MCF 10A (cell line): ENCODE results near the gene MOCS1. TPM values are rescaled to one million over a fixed set of nuclear protein-coding genes. Genes with fewer than 3 reads are reported as not detected.

Source experiments
- BruUV-seq: library from RNA; stranded (reverse); fragments of 400-500 nt; replicated peaks from 2 replicates; lab custom pipeline; 2021; lab: Mats Ljungman, UMichigan
- CTCF ChIA-PET: fragments of 300-600 bp; sonication (Branson Sonifier 250); formaldehyde crosslinking; extraction: SDS; loops from one replicate; lab custom pipeline; 2021; ENCODE audit warnings: antibody characterized with exemption, inconsistent platforms; lab: Yijun Ruan, JAX
- POLR2A ChIA-PET: fragments of 300-600, 350-650 bp; sonication (Branson Sonifier 250); formaldehyde crosslinking; extraction: SDS; loops from one replicate; lab custom pipeline; 2020; ENCODE audit warnings: antibody characterized with exemption, inconsistent platforms; lab: Yijun Ruan, JAX
- DNase-seq: peaks from one replicate; pipeline ENCODE4 v3.0.0-alpha.2; 2018; ENCODE audit not compliant: unreplicated experiment
- H3K27ac Mint-ChIP-seq: one replicate; pipeline ENCODE4 v1.8.0; 2022; ENCODE audit warnings: mild to moderate bottlenecking, low read depth, mixed read lengths; ENCODE audit not compliant: unreplicated experiment
- H3K27me3 Mint-ChIP-seq: one replicate; pipeline ENCODE4 v1.8.0; 2022; ENCODE audit warnings: mixed read lengths; ENCODE audit not compliant: insufficient read depth, unreplicated experiment
- H3K36me3 Mint-ChIP-seq: one replicate; pipeline ENCODE4 v1.8.0; 2022; ENCODE audit warnings: mild to moderate bottlenecking, moderate library complexity, mixed read lengths; ENCODE audit not compliant: insufficient read depth, unreplicated experiment
- H3K4me1 Mint-ChIP-seq: one replicate; pipeline ENCODE4 v1.8.0; 2022; ENCODE audit warnings: mixed read lengths; ENCODE audit not compliant: insufficient read depth, unreplicated experiment
- H3K4me3 Mint-ChIP-seq: one replicate; pipeline ENCODE4 v1.8.0; 2022; ENCODE audit warnings: mild to moderate bottlenecking, moderate library complexity, mixed read lengths; ENCODE audit not compliant: unreplicated experiment
- H3K9me3 Mint-ChIP-seq: one replicate; pipeline ENCODE4 v1.8.0; 2022; ENCODE audit warnings: mixed read lengths; ENCODE audit not compliant: unreplicated experiment
- CTCF ChIP-seq: fragments of 200-600 bp; IDR thresholded peaks from one replicate; pipeline ENCODE4 v1.8.0; 2022; ENCODE audit warnings: antibody characterized with exemption, mild to moderate bottlenecking; ENCODE audit not compliant: unreplicated experiment
- intact Hi-C: fragments of 100-400 bp; cut with micrococcal nuclease; formaldehyde crosslinking; loops from 2 replicates; pipeline ENCODE4 v1.14.1; 2022
- total RNA-seq: library from RNA; stranded (reverse); gene quantifications from 2 replicates; pipeline ENCODE4 v1.2.3, GENCODE V29; 2022

Gene MOCS1
- total RNA-seq, 1 experiment from 2014 or later = 5.3 TPM

- CTCF ChIA-PET = no interaction called here
- H3K4me3 Mint-ChIP-seq = no peak overlapping the region
- DNase-seq = no peak
- no peak for TF ChIP-seq CTCF
- peaks cover 5% of the 10 kb centered on the region for H3K4me1 Mint-ChIP-seq
- BruUV-seq = no TSS peak
- intact Hi-C loops = no loop called here
- H3K27ac Mint-ChIP-seq = no peak overlapping the region
- H3K27me3 Mint-ChIP-seq = peaks cover 7% of the 10 kb centered on the region
- H3K36me3 Mint-ChIP-seq = no peaks in the 10 kb centered on the region
- POLR2A ChIA-PET = interaction anchor here (0.6 kb wide), 2 partner anchors 13 to 763 kb away, joined by 3 read pairs; no protein-coding TSS in a partner anchor
- H3K9me3 Mint-ChIP-seq = no peaks in the 10 kb centered on the region
These were observed 7.6 kb upstream of the MOCS1 start for GRCh38 chr6:39941820-39942219.

- intact Hi-C loops = no loop called here
- no peak overlapping the region for H3K4me3 Mint-ChIP-seq
- H3K4me1 Mint-ChIP-seq = peaks cover 5% of the 10 kb centered on the region
- POLR2A ChIA-PET = interaction anchor here (0.6 kb wide), 1 partner anchor 13 kb away, joined by 3 read pairs; no protein-coding TSS in a partner anchor
- no peak for DNase-seq
- no TSS peak for BruUV-seq
- H3K36me3 Mint-ChIP-seq = no peaks in the 10 kb centered on the region
- H3K27me3 Mint-ChIP-seq = peaks cover 10% of the 10 kb centered on the region
- H3K9me3 Mint-ChIP-seq = no peaks in the 10 kb centered on the region
- CTCF ChIA-PET = no interaction called here
- H3K27ac Mint-ChIP-seq = no peak overlapping the region
- TF ChIP-seq CTCF = no peak
These were observed 6.9 kb upstream of the MOCS1 start for GRCh38 chr6:39941138-39941537.

- intact Hi-C loops = no loop called here
- H3K36me3 Mint-ChIP-seq = no peaks in the 10 kb centered on the region
- no peaks in the 10 kb centered on the region for H3K9me3 Mint-ChIP-seq
- peaks cover 10% of the 10 kb centered on the region for H3K27me3 Mint-ChIP-seq
- H3K27ac Mint-ChIP-seq = no peak overlapping the region
- H3K4me3 Mint-ChIP-seq = no peak overlapping the region
- ChIA-PET POLR2A (no interaction called here), CTCF (interaction anchor here (0.6 to 0.7 kb wide), 2 partner anchors 15 to 634 kb away, joined by 3 read pairs; no protein-coding TSS in a partner anchor)
- TF ChIP-seq CTCF = no peak
- no peak for DNase-seq
- peaks cover 5% of the 10 kb centered on the region for H3K4me1 Mint-ChIP-seq
- BruUV-seq = no TSS peak
These were observed 4.8 kb upstream of the MOCS1 start for GRCh38 chr6:39938773-39939654.

GRCh38 chr6:39937686-39938333 is 3.5 kb upstream of the MOCS1 start:
- TF ChIP-seq CTCF = no peak
- H3K9me3 Mint-ChIP-seq = no peaks in the 10 kb centered on the region
- intact Hi-C loops = no loop called here
- DNase-seq = no peak
- ChIA-PET POLR2A (interaction anchor here (0.6 kb wide), 1 partner anchor 12 kb away, joined by 3 read pairs; no protein-coding TSS in a partner anchor), CTCF (interaction anchor here (0.7 kb wide), 1 partner anchor 17 kb away, joined by 3 read pairs; no protein-coding TSS in a partner anchor)
- H3K36me3 Mint-ChIP-seq = no peaks in the 10 kb centered on the region
- H3K4me1 Mint-ChIP-seq = peaks cover 15% of the 10 kb centered on the region
- no peak overlapping the region for H3K4me3 Mint-ChIP-seq
- H3K27ac Mint-ChIP-seq = no peak overlapping the region
- peaks cover 10% of the 10 kb centered on the region for H3K27me3 Mint-ChIP-seq
- no TSS peak for BruUV-seq
